NOMO-1 treated with dmso at 0.1 percent for 144 hours (cell line): ENCODE results near the gene DCDC2C.

Experiments used
- DNase-seq: peaks from one replicate; lab custom pipeline; 2025; ENCODE audit not compliant: unreplicated experiment; lab: John Stamatoyannopoulos, UW

DCDC2C gene

DNA sequence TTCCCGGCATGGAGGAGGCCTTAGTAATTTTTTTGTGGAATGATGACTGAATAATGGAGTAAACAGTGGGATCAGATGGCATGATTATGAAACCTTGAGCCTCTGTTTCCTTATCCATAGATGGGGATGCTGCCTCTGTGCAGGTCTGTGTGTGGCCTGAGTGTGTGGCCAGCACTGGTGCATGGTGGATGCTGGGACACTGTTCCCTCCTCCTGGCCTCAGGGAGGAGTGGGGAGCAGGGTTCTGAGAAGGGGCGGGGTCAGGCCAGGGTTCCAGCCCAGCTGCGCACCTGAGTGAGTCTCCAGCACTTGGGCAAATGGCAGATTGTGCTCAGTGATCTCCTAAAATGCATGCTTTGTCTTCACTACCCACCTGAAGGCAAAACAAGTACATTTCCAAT is 66.4 kb downstream of the DCDC2C start:
- no peak for DNase-seq

DNA sequence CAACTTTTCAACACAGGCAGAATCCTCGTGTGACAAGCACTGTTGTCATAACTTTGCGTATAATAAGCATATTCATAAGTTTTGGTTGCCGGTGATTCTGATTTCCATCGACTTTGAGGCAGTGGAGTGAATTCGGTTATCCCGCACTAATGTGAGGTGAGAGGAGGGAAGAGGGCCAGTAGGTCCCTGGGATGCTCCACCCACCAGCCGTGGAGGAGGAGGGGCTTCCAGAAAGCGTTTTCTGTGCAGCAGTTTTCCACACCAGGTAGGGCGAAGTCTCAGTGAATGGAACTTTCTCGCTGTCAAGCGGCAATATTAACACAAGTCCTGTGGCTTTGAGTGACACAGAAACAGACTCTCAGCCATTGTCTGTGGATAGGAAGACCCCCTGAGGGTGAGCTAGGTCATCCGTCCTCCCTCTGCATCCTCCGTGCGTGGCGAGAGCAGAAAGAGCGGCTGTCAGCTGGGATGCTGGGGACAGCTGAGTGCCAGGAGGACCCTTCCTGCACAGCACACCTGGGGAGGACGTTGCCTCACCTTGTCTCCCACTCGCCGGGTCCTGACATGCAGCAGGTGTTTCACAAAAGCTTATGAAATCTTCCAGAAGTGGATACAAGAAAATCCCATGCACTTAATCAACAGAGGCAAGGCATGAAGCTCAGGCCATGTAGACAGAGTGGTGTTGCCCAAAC is 67.5 kb downstream of the DCDC2C start:
- DNase-seq: no peak

DNA sequence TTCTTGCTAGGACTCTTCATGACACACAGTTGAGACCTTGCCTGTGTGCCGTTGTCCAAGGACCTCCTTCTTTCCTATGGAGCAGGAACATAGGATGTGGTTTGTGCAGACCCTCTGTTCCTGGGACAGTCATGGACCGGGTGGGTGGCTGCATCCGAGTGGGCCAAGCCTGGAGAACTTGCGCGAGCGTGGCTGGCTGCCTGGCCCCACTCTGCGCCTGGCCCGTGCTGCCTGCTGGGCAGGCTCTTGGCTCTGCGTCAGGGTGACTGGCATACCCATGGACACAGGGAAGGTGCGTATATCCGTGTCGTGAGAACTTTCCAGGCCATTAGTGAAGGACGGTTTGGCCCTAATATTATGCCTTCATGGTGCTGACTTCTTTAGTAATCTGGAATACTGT is 68.2 kb downstream of the DCDC2C start:
- DNase-seq: no peak

DNA sequence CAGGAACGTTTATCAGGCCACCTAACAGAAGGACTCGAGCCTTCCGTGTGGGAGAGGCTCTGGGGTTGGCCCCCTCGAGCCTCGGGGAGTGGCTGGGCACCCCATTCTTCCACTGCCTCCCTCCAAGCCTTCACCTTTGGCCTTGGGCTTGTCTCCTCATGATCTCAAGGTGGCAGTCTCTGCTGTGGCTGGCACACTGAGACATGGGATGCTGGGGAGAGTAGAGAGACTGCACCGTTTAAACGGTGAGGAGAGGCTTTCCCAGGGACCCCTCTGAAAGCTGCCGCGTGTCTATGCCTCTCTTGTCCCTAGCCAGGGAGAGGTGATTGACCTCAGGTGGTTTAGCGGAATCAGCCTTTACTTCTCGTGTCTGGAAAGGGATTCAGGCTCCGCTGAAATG is 71.0 kb downstream of the DCDC2C start:
- no peak for DNase-seq

DNA sequence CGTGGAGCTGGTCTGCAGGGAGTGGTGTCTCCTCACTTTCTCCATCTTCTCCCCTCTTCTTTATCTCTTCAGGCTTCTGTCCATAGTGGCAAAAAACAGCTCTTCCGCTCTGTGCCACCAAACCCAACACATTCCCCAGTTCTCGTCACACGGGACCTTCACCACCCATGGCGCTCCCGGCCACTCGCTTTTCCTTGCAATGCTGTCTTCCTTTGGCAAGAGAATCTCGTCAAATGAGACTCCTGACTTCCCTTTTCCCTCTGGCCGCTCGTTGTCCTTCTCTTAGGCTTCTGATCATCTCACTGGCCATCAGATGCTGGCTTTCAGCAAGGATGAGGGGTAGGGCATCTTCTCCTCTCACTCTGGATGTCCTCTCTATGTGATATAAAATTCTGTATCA is 72.9 kb downstream of the DCDC2C start:
- no peak for DNase-seq

DNA sequence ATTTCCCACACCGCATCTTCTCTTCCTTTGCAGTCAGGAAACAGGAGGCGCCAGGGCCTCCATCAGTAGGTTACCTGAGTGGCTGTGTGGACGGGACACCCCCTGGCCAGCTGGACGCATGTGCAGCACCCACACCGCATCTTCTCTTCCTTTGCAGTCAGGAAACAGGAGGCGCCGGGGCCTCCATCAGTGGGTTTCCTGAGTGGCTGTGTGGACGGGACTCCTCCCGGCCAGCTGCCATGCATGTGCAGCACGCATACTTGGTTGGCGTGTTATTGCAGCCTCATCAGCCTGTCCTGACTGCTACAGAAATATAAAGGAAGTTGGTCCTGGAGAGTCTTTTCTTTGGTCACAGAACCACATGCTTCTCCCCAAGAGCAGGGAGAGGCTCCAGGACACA is 74.6 kb downstream of the DCDC2C start:
- DNase-seq: no peak

DNA sequence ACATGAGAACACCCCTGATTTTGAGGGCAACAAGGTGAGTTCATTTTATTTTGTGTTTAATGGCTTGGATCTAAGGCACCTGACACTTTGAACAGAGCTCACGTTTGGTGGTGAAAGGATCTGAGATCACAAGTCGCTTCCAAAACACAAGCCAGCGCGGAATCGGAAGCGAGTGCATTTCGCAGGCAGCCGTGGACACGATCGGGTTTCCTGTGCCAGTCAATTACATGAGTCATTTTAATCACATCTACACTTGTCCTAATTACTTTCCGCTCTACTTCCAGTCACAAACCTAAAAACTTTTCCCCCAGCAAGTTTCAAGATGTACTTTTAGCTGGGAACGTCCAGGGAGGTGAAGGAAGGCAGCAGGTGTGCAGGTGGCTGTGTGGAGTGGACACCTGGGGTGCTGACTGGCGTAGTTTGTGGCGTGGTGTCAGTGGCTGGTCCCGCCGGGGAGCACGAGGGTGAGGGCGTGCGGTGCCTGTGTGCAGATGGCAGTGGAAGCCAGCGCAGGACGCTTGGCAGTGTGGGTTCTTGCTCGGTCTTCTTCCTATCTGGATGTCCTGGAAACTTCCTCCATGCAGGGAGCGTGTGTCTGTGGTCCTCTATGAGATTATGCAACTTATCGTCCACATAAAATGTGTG is 75.6 kb downstream of the DCDC2C start:
- no peak for DNase-seq

DNA sequence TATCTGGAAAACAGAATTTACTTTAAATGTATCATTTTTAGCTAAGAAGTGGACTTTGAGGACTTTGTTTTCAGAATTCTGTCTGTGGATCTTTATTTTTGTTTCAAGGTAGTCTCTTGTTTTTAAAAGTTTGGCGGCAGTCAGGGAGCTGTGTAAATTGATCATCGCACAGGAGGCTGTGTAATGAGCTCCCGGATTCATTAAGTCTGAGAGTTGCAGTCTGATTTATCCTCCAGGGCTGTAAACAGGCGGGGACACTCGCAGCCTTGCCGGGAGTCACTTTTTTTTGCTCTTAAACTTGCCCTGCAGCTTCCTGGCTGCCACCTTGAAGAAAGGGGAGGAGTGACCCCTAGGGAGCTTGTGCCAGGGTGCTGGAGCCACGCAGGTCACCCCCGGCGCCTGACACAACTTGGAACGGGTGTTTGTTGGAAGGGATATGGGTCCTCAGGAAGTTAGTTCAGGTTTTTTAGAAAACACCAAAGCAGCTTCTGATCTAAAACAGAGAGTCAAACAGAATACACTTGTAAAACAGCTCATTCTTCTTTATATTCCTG is 76.2 kb downstream of the DCDC2C start:
- no peak for DNase-seq

DNA sequence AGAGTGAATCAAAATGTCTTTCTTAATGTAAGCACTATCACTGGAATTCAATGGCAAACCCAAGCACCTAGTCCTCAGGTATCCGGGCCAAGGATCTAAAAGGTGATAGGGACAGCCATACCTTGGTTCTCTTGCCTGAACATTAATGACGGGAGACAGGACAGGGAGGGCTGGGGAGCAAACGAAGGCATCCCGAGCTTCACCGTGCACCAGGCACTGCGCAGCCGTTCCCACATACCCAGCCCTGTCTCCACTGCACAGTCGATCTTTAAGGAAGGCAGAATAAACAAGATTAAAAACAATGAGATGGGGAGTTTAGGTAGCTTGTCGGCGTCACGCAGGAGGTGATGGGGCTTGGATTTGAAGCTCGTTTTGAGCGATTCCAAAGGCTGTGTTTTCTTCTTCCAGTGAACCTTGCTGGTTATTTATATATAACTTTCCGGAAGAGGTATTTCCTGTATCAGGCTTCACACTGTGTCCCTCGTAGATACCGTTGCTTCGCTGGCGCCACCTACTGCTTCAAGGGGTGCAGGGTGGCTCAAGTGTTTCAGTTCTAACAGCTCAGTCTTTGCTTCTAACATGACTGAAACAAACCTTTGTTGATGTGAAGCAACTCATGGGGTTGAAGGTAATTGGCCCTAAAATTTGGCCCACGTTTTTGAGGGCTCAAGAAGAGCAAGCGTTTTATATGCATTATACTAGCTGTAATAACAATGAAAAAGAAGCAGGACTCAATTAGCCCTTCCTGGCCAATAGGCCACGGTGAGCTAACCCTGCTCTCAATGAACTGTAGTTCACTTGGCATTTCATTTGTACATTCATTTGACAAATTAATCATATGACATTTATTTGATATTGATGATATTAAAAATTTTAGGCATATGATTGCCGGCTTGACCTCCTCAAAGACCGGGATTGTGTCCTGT is 77.4 kb downstream of the DCDC2C start:
- peak; percentile 5 for DNase-seq

DNA sequence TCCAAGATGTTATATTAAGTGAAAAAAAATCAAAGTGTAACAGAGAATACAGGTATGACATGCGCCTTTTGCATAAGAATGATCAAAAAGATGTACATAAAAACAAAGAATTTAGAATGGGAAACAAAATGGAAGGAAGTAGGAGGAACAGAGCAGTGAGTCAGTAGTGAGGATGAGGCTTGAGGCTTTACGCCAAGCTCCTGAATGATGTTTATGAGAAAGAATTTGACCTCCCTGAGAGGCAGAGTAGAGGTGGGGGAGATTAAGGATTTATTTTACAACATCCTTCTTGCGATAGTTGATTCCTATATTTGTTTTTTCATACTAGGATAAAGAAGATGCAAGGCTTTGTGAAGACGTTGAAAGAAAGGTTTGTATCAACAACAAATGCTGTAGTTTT is 81.4 kb downstream of the DCDC2C start:
- DNase-seq: no peak

DNA sequence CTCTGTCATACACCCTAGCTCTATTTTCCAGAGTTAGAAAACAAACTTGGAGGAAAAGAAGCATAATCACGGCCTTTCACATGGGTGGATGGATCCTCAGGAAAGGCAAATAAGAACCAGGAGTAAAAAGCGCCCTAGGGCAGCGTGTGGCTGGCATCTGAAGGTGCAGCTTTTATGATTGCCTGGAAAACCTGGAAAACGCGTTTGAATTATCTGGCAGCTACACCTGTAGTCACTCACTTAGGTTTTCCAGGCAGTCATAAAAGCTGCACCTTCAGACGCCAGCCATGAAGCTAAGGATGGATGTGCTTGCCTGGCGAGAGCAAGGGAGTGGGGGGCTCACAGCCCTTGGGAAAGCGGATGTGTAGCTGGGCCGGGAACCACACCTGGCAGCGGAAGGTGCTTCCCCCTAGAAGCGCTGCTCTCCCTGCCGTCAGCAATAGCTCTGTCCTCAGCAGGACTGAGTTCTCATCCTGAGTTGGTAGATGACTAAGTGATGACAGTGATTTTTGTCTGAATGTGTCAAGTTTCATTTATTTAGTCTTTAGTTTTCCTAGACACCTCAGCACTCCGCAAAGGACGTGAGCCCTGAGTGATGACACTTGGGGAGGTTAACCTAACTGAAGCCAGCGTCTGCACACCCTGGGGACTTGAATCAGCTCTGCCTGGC is 82.0 kb downstream of the DCDC2C start:
- no peak for DNase-seq

DNA sequence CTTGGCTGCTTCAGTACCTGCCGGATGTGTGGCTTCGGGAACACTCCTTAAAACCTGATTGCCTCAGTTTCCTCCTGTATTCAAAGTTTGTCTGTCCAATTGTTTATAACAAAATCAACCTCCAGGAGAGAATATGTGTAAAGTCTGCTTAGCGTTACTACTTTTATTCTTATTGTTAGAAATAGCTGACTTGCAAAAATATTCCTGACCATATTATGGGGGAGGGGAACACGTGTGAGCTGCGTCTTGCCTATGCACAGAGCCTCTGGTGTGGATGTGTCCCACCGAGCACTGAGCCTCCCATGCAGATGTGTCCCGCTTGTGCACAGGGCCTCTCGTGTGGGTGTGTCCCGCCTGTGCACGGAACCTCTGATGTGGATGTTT is 82.5 kb downstream of the DCDC2C start:
- no peak for DNase-seq

DNA sequence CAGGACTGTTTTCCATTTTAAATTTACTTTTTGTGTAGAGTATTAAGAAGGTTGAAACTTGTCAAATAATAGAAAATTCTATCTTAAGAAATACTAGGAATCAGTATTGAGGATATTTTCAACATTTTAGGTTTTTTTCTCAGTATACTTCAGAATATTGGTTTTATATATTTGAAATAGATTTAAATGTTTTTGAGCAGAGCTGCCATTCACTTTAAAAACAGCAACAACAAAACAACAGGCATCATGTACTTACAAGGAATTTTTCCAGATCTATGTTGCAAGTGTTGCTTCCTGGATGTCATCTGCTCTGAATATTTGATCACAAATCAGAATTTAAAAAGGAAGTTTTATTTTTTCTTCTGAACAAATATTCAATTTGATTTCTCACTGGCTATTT is 84.4 kb downstream of the DCDC2C start:
- DNase-seq: no peak

DNA sequence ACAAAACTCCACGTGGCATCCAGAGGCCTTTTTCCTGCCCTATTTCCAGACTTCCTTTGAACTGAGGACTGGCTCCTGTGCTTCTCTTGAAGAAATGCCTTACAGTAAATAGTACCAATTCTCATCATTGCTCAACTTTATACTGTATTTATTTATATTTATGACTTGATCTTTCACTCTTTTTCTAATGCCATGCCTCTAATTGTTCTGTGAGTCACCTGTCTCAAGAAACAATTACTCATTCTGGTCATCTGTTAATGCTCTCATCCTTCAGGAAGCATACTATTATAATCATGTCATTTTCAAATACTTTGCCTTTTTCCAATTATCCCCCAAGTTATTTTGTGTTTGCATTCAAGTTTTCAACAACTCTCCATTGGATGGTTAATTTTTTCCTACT is 85.9 kb downstream of the DCDC2C start:
- no peak for DNase-seq

DNA sequence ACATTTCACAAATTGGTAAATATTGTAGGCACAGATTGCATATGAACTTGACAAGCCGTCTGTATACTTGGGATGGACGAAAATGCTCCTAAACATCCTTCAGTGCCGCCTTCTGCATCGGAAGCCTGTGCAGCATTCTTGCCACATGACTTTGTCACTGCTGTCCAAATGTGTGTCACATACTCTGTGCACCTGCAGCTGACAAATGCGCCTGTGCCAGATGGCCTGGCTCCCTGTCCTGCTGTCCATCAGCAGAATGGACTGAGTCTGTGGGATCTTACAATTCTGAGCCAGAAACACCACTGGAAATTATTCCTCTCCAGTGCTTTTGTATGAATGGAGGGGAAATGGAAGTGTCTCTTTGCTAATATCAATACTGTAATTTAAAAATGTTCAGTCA is 89.9 kb downstream of the DCDC2C start:
- DNase-seq: no peak

DNA sequence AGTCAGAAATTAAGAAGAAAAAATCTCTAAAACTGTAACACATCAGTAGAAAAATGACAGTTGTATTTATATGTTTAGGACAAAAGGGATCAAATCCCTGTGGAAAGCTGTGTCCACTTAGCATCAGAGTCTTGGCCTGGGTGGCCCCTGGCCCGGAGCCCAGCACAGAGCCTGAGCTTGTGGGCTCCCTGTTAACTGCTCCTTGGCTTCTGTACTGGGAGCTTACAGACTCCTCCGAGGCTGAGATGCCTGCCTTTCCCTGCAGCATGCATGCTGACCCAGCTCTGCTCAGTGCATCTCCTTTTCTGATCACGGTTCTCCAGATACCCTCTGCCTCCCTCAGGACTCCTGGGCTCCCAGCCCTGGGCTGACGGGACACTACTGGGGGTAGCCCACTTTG is 98.1 kb downstream of the DCDC2C start:
- no peak for DNase-seq

DNA sequence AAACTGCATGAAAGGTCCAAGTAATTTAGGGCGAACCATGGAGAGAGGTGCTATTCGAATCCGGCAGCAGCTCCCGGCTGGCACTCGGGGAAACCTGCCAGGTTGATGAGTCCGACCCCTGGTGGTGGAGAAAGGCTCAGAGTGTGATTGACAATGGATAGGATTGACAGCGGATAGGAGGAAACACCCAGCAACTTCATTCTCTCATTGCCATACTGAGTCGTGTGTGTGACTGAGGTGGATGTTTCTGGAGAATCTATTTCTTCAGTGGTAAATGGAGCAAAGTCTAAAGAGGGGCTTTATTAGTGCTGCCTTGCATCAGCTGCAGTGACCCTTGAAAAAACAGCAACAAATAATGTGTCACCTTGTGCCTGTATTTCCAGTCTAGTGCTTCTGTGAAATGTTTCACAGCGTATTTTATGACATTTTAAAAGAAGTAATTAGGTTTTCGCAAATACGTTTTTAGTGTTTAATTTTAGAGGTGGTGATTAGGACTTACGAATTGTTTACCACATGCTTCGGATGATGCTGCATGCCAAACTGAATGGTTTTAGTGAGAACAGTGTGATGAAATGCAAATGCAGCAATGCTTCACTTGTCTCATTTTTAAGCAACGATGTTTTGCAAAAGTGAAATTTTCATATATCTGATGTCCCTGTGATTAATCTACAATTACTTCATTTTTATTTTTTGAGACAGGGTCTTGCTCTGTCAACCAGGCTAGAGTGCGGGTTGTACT is 102.0 kb downstream of the DCDC2C start:
- no peak for DNase-seq

DNA sequence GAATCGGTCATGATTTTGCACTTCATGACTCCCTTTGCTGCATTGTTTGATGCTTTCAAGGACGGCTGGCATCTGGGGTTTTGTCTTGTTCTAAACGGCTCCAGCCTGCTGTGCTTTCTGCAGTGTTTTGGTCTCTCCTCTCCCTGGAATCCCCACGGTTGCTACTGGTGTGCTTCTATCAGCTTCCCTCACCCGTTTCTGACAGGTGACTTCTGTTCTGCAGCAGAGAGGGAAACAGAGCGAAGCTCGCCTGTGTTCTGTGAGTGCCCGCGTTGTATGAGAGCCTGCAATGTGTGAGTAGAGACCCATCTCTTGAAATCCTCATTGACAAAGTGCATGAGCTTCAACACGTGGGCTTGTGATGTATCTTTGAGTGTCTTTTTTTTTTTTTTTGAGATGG is 102.8 kb downstream of the DCDC2C start:
- DNase-seq: no peak

DNA sequence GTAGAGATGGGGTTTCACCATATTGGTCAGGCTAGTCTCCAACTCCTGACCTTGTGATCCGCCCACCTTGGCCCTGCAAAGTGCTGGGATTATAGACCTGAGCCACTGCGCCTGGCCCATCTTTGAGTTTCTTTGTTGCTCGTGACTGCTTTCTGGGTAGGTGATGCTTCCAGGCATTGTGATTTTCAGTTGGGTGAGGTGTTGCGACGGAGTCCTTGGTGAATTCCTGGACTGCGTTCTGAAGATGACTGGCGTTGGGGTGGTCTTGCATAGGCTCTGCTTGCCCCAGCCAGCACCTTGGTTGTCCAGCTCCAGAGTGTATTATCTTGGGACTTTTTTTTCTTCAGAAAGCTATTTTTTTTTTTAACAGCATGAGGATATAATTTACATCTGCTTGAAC is 103.4 kb downstream of the DCDC2C start:
- DNase-seq: no peak

DNA sequence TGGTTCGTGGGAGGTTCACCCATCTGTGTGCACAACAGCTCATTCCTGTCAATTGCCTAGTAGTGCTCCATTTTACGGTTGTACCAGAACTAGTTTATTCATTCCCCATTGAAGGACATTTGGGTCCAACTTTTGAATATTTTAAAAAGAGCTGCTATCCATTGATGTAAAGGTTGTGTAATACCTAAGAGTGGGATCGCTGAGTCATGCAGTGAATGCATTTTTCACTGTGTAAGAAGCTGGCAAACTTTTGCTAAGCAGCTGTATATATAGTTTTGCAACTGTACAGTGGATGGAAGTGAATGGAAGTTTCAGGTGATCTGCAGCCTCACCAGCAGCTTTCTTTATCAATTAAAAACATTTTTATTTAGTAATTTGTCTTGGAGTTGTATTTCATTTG is 104.5 kb downstream of the DCDC2C start:
- no peak for DNase-seq
